HG02798 (cell line): ENCODE results near the gene CACNA1I.

ENCODE experiments used
- ATAC-seq: cut with Tn5 transposase; IDR thresholded peaks from one replicate; pipeline ENCODE4 v1.9.1; 2021; ENCODE audit warnings: mild to moderate bottlenecking; ENCODE audit not compliant: unreplicated experiment, poor library complexity

CACNA1I gene

DNA sequence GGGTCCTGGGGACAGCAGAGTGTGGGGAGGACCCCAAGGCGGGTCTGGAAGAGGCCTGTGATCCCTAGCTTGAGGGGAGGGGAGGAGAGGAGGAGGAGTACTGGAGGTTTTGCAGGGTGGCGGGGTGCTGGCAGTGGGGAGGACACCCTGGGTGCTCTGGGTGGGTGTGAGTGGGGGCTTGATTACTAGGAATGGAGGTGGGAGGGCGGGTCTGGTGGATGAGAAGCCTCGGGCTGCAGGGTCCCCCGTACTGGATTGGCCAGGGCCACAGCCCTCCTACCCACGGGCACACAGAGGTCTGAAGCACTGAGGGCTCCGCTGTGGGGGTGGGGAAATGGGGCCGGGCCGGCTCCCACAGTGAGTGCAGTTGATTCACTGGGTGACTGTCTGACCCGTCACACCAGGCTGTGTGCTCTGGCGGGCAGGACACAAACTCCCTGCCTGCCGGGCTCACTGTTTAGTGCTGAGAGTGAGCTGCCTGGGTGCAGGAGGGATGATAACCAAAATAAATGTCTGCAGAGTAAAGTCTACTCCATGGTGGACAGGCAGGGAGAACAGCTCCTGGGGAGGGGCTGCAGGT, 114.2 kb downstream of the CACNA1I start:
- no peak for ATAC-seq

DNA sequence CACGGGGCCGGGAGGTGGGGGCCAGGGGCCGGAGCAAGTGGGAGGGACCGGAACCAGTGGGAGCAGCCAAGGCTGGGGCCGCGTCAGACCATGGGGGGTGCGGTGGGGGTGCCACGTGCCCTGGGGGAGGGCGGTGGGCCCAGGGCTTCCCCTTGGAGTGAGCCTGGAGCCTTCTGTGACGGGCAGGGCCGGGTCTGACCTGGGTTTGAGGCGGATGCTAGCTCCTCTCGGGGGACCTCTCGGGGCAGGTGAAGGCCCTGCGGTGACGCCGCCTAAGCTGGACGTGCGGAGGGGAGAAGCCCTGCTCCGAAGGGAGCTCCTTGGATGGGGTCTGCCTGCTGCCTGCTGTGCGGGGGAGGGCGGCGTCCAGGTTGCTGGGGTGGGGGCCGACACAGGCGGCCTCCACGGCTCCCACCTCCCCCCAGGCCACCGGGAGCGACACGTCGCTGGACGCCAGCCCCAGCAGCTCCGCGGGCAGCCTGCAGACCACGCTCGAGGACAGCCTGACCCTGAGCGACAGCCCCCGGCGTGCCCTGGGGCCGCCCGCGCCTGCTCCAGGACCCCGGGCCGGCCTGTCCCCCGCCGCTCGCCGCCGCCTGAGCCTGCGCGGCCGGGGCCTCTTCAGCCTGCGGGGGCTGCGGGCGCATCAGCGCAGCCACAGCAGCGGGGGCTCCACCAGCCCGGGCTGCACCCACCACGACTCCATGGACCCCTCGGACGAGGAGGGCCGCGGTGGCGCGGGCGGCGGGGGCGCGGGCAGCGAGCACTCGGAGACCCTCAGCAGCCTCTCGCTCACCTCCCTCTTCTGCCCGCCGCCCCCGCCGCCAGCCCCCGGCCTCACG, 115.0 kb downstream of the CACNA1I start:
- no peak for ATAC-seq

DNA sequence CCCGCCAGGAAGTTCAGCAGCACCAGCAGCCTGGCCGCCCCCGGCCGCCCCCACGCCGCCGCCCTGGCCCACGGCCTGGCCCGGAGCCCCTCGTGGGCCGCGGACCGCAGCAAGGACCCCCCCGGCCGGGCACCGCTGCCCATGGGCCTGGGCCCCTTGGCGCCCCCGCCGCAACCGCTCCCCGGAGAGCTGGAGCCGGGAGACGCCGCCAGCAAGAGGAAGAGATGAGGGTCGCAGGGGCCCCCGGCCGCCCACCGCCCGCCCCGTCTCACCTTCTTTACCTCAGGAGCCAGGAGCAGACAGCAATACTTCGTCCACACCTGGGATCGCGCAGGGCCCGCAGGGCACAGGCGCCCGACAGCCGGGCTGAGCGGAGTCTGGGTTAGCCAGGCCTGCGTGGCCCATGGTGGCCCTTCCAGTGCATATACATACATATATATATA, 115.6 kb downstream of the CACNA1I start:
- no peak for ATAC-seq

DNA sequence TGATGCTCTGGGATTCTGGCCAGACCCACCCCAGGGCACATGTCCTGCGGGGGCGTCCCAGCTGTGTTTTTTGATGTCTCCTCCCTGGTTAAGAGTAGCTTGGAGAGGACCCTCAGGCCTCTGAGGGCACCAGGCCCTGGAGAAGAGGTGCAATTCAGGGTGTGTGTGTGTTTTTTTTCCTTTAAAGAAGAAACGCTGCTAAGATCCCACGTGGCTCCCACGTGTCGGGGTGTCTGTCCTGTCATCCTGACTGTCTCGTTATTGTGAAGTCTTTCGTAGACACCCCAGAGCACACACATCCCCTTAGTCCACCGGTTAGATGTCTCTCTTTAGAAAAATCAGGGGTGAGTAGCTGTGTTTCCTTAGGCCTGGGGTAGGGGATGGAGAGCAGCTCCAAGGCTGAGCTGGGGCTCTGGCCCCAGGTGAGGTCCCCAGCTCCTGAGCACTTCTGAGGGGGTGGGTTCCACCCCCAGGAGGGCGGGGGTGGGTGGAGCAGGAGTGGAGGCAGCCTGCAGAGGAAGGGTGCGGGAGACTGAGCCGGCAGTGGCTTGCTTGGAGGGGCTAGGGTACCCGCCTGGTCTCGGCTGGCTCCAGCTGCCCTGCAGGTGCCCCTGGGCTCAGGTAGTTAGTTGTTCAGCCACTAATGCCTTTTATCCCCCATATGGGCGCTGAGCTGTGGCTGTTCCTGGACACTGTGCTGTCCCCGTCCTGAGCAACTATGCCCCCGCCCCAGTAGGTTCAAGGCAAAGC, 116.4 kb downstream of the CACNA1I start:
- no peak for ATAC-seq

DNA sequence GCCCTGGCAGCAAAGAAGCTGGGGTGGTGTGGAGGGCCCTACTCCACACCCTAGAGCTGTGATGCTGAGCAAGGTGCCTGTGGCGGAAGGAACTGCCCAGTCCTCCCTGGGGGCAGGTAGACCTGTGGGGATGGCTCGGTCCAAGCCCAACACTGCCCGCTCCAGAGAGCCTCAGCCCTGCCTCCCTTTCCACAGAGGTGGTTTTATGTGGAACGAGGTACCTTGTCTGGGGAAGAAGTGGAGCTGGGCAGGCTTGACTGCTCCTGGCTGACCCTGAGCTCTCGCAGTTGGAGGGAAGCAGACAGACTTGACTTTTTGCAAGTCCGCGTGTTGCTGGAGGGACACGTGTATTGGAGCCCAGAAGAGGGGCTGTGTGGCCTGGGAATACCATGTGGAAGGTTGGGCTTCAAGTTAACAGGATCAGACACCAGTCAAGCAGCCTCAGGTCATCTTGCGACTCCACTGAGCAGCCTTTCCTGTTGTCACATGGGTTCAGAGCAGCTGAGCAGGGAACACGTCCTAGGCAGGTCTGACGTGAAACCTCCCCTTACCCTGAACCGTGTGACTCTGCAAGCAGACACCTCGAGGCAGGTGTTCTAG, 117.7 kb downstream of the CACNA1I start:
- no peak for ATAC-seq

DNA sequence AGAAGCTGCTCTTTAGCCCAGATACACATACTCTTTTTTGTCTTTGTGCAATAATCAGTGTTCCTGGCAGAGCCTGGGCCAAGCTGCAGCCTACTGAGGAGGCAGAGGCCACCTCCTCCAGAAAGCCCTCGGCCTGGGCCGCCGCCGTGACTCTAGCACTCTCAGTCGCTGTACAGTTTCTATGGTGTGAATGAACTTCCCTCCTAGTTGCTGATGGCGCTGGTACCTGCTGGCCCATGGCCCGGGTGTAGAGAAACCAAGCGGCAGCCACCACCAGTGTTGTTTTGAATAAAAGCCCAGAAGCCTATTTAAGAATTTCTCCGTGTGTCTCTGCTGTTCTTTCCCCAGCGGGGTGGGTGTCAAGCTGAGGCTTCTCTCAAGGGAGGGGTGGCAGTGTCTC, 118.9 kb downstream of the CACNA1I start:
- ATAC-seq = no peak

DNA sequence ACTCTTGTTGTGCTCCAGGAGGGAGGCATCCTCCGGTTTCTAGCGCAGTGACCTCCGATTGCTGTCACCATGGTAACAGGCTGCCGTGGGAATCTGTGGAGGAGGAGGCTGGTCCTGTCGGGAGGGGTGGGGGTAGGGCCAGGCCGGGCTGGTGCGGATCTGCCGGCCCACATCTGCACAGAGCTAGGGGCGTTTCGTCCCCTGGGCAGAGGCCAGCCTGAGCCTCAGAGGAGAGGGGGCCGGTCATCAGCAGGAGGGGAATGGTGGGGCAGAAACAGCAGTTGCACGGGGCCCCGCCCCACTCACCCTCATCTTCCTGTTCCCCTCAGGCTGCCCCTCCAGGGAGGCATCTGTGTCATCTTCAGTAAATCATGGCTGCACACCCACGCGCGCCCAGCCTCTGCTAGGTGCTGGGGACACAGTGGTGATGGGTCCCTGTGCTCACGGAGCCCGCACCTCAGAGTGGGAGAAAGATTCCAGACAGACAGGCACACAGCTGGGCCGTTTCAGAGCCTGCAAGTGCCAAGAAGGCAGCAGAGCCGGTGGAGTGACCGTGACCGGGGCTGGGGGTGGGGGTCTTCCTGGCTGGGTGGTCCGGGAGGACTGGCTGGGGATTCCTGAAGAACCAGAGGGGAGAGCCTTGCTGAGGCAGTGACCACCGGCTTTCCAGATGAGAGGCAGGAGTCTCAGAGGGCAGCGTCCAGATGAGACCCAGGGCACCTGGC, 120.5 kb downstream of the CACNA1I start:
- ATAC-seq = no peak

DNA sequence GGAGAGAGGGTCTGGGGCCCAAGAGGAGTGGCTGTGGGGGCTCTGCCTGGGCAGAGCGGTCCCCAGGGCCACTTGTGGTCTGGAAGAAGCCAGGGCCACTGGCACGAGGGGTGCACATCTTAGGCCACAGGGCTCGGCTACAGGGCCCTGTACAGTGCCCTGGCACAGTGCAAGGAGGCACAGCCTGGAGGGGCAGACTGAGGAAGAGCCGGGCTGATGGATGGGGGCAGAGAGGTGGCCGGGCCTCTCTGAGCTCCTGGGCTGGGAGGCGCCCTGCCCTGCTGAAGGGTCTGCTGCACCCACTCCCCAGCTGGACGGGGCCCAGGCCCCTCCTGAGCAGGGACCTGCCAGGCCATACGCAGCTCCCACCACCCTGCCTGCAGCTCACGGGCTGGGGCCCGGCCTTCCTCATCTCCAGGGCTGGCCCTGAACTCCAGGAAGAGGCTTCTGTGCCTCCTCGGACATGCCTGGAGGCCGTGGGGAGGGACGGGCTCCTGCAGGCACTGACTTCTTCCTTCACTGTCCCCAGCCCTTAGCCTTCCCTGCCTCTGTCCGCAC, 123.5 kb downstream of the CACNA1I start:
- ATAC-seq = no peak

DNA sequence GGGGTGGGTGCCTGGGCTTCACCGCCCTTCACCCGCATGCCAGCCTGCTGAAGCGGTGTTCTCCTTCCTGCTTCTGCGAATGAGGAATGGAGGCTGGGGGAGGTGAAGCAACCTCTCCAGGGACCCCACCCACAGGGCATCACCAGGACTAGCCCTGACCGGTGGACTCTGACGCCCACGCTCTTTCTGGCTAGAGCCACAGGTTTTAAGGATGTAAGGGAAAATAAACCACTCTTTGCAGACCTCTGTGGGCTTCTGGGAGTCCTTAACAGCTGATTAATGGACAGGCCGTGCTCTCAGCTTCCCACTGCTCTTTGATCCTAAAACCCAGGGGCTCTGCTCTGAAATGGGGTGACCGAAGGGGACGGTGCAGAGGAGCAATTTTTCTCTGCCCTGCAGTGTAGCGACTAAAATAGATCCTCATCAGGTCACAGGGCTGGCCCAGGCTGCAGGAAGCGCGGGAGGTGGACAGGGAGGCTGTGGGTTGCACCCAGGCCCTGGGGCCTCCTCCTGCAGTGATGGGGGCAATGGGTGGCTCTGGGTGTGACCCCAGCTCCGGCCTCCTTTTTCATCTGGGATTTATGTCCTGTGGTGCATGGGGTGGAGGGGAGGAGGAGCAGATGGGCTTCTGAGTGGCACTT, 127.4 kb downstream of the CACNA1I start:
- no peak for ATAC-seq

DNA sequence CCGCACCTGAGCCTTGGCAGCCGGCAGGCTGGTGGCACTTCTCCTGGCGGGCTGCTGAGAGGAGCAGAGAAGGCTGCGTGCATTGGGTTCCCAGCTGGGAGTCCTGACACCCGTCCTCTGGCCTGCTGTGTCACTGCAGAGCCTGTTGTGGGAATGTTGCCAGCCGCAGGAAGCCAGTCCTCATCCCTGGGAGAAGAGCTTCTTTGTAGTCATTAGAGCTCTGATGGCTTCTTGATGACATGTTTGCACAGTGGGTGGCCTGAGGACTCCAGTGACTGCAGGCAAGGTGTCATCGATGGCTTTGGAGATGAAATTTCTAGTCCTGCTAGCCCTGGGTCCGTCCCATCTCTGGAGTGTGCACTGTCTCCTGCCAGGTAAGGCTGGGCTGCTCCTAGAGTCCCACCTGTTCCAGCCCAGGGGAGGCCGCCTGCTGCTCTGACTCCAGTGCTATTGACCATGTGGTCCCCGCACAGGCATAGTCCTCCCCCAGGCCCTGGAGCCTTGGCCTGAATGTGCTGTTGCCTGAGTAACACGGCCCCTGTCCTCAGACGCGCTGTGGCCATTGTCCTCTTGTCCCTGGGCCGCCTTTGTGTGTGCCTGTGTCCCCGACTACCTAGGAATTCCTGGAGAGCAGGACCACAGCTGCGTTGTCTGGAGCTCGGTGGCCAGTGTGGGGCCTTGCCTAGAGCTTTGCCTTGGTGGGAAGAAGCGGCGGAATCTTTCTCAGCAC, 129.2 kb downstream of the CACNA1I start:
- no peak for ATAC-seq

DNA sequence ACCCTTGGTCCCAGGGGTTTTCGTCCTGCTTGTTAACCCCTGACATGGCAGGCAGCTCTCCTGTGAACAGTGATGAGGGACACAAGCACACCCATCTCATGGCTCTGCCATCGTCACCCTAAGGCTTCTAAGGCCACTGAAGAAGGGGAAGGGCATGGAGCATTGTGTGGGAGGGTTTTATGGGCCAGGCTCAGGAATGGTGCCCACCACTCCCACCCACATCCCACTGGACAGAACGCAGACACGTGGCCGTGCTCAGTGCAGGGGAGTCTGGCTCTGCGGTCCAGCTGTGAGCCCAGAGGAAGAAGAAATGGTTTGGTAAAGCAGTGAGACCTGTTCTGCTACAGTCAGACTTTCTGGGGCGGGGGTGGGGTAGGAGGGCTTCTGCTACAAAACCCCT, 130.0 kb downstream of the CACNA1I start:
- no peak for ATAC-seq

DNA sequence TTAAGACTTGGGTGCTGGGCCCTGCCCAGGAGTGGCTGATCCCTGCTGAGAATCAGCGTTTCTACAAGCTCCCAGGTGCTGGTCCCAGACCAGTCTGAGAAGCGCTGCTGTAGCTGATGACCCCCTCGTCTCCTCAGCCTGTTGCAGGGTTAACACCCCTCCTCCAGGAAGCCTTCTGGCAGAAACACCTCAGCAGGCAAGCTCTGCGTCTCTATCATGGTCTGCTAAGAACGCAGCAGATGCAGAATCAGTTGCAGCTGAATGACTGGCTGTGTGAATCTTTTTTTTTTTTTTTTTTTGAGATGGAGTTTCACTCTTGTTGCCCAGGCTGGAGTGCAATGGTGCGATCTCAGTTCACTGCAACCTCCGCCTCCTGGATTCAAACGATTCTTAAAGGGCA, 132.5 kb downstream of the CACNA1I start:
- no peak for ATAC-seq

DNA sequence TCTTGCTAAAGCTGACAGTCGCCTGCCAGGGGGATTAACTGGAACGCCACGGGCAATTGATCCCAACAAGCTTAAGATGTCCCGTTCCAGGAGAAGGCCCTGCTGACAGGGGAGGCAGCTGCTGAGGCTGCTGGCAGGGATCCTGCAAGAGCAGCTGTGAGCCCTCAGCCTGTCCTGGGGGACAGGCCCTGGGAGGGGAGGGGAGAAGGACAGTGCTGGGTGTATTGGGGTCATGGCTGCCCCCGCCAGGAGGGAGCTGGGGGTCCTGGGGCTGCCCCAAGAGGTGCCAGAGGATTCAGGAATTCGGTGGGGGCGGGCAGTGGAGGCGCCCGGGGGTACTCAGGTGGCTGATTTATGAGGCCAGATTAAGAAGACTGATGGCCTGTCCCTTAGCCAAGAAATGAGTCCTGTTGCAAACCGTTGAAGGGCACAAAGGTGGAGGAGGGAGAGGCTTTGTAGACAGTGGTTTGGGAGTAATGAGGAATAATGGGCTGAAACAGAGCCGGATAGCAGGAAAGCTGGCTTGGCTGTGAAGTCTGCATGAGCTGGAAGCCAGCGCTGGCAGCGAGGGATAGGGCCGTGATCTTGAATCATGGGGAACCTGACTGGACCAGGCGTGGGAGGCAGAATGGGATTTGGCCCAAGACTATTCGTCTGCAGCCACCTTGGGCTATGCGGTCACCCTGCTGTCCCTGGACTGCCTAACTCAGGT, 133.5 kb downstream of the CACNA1I start:
- no peak for ATAC-seq

DNA sequence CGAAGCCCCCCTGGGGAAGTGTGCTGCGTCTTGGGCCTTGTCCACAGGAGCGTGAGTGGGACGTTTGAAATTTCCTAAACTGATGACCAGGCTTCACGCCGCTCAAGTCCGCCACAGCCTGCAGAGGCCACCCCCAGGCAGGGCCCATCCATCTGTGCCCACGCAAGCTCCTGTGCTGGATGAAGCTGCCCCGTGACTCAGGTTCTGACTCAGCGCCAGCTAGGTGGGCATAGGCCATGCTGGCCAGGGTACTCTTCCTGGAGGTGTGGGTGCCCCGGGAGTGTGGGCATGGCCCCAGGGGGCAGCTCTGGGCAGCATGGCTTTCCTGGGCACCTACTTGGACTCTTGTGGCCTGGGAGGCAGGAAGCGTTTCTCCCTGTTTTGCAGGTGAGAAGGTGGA, 134.8 kb downstream of the CACNA1I start:
- ATAC-seq = no peak

DNA sequence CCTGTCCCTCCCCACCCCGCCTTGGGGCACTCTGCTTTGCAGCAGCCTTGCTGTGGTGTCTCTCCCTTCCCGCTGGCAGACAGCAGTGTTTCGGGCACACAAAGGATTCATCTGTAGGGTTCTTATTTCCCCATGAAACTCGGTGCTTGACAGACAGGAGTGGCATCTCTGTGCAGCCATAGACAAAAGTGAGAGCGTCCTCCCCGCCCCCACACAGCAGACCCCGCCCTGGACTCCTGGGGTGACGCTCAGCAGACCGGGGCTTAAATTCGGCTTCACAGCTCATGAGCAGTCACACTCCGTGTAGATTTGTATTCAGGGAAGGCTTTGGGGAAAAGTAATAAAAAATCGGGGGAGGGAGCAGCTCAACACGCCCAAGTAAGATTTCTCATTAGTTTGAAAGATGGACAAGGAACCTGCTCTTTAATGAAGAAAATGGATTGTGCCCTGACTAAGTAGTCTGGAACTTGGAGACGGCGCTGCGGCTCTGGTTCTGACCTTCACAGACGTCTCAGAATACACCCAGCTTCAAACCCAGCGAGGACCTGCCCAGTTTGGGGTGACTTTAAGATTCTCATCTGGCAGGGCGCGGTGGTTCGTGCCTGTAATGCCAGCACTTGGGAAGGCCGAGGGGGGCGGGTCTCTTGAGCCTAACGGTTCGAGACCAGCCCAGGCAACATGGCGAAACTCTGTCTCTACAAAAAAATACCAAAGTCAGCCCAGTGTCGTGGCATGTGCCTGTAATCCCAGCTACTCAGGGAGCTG, 136.0 kb downstream of the CACNA1I start:
- no peak for ATAC-seq

DNA sequence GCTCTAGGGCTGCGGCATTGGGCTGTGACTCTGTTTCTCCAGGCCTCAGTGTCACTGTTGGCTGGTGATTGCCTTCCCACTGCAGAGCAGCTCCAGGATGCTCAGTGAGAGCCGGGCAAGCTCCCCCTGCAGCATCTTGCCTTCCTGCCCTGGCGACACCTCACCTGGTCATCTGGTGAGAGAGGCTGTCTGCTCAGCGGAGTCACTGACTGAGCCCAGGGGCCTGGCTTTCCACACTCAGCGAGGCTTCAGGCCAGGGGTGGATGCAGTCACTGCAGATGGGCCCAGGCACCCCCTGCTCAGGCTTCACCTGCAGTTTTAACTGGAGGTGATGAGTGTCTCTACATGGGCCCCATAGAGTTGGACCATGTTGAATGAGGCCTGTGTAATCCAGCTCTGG, 136.8 kb downstream of the CACNA1I start:
- ATAC-seq = no peak

DNA sequence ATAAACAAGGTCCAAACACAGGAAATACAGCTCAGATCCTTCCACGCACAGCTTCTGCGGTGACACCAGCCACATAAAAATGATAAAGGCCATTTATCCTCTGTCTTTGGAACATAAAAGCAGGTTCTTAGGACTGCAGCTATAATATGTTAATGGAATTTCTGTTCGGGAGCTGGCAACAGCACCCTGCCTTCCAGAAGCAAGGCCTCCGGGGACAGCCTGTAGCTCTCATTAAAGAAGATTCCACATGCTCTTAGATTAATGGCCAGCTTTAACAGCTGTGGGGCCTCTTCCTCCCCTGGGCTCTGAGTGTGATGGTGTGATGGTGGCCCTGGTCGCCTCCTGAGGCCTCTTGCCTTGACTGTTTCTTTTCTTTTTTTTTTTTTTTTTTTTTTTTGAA, 137.3 kb downstream of the CACNA1I start:
- no peak for ATAC-seq
